K562 (cell line): ENCODE data around the gene B9D2.

Source experiments
- BRD9 ChIP-seq: fragments of 450-650 bp; IDR thresholded peaks from 2 replicates; pipeline ENCODE4 v1.6.1; 2018; ENCODE audit warnings: low read depth; ENCODE audit not compliant: partially characterized antibody
- CREB5 ChIP-seq: fragments of 250-450 bp; sonication (Bioruptor Pico); IDR thresholded peaks from 2 replicates; pipeline ENCODE4 v1.5.0; 2020; ENCODE audit warnings: mild to moderate bottlenecking
- CTCF ChIP-seq, 3 experiments: IDR thresholded peaks in 2 of 3; conservative IDR thresholded peaks in 1 of 3; 2 replicates each; pipeline ENCODE4 v1.5.1; 2011 to 2012; ENCODE audit warnings: low read length in 3 of 3, mild to moderate bottlenecking in 3 of 3, control low read depth in 2 of 3, improper control_type of control experiment in 1 of 3, inconsistent platforms in 1 of 3, low read depth in 1 of 3, mixed read lengths in 1 of 3, moderate library complexity in 1 of 3; ENCODE audit not compliant: insufficient read depth in 2 of 3
- ESRRA ChIP-seq: fragments of 450-650 bp; IDR thresholded peaks from 2 replicates; pipeline ENCODE4 v1.6.1; 2014; ENCODE audit warnings: low read depth, mild to moderate bottlenecking, moderate library complexity, borderline replicate concordance
- ETV6 ChIP-seq, 3 experiments: fragments of 150-350 bp in 1 of 3; sonication (generic) in 1 of 3; formaldehyde crosslinking in 1 of 3; IDR thresholded peaks; 2 replicates each; pipeline versions ENCODE4 v1.6.1 to v1.8.0; 2014 to 2022; ENCODE audit warnings: borderline replicate concordance in 2 of 3, low read depth in 2 of 3, antibody characterized with exemption in 1 of 3, low read length in 1 of 3, mild to moderate bottlenecking in 1 of 3, missing genetic modification reagents in 1 of 3
- HES1 ChIP-seq: fragments of 450-650 bp; IDR thresholded peaks from 2 replicates; pipeline ENCODE4 v1.6.1; 2016; ENCODE audit warnings: low read depth, mild to moderate bottlenecking, moderate library complexity
- HNRNPH1 ChIP-seq: fragments of 200-400 bp; formaldehyde crosslinking; optimal IDR thresholded peaks from 2 replicates; pipeline ENCODE3; 2017; ENCODE audit warnings: low read depth, mild to moderate bottlenecking, low read length, moderate library complexity
- IRF9 ChIP-seq: fragments of 450-650 bp; IDR thresholded peaks from 2 replicates; pipeline ENCODE4 v1.6.1; 2016; ENCODE audit warnings: missing biosample characterization, missing genetic modification characterization
- SIX5 ChIP-seq, 2 experiments: IDR thresholded peaks; 2 replicates each; pipeline ENCODE4 v1.6.1; 2011; ENCODE audit warnings: low read length in 2 of 2, borderline replicate concordance in 1 of 2, low read depth in 1 of 2, mild to moderate bottlenecking in 1 of 2, moderate library complexity in 1 of 2; ENCODE audit not compliant: insufficient read depth in 1 of 2
- TCFL5 ChIP-seq: fragments of 250-450 bp; sonication (Bioruptor Pico); conservative IDR thresholded peaks from 2 replicates; pipeline ENCODE4 v1.6.1; 2021; ENCODE audit warnings: mild to moderate bottlenecking, moderate library complexity, matching md5 sums
- ZNF282 ChIP-seq: sonication (generic); formaldehyde crosslinking; IDR thresholded peaks from 2 replicates; pipeline ENCODE4 v1.8.1; 2023; ENCODE audit warnings: missing genetic modification reagents
- TF ChIP-seq, protein P1 (sequence below): fragments of 450-650 bp; conservative IDR thresholded peaks from 2 replicates; pipeline ENCODE4 v1.6.1; 2016; ENCODE audit warnings: missing genetic modification characterization, low read depth, mild to moderate bottlenecking, control low read depth, missing compliant biosample characterization

GRCh38 chr19:41322451-41322850 lies 41.5 kb downstream of the B9D2 start:
- TF ChIP-seq CTCF (IDR thresholded peaks at IDR 0.05 in 2 of 3, conservative IDR thresholded peaks at IDR 0.05 in 1 of 3; ENCODE audit: insufficient read depth in 2 of 3, low read depth in 1 of 3, low read length in 3 of 3) (no peak), BRD9 (no peak), TCFL5 (CRISPR knock-in tag) (no peak), SIX5 (IDR thresholded peaks at IDR 0.05; ENCODE audit: borderline replicate concordance in 1 of 2, insufficient read depth in 1 of 2, low read depth in 1 of 2, low read length in 2 of 2) (no peak), HNRNPH1 (no peak), ESRRA (no peak), ETV6 (IDR thresholded peaks at IDR 0.05; ENCODE audit: borderline replicate concordance in 1 of 2, low read depth in 2 of 2, low read length in 1 of 2) (no peak), ETV6 (CRISPR knock-in tag; IDR thresholded peaks at IDR 0.05; ENCODE audit: borderline replicate concordance) (no peak), HES1 (no peak), ZNF282 (CRISPR knock-in tag) (no peak; the same call in 1 of the 2 replicates), IRF9 (tag) (no peak), CREB5 (CRISPR knock-in tag) (no peak)
- TF ChIP-seq, protein P1, sequence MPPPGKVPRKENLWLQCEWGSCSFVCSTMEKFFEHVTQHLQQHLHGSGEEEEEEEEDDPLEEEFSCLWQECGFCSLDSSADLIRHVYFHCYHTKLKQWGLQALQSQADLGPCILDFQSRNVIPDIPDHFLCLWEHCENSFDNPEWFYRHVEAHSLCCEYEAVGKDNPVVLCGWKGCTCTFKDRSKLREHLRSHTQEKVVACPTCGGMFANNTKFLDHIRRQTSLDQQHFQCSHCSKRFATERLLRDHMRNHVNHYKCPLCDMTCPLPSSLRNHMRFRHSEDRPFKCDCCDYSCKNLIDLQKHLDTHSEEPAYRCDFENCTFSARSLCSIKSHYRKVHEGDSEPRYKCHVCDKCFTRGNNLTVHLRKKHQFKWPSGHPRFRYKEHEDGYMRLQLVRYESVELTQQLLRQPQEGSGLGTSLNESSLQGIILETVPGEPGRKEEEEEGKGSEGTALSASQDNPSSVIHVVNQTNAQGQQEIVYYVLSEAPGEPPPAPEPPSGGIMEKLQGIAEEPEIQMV: no peak
